Measurements from ENCODE around the gene MYO1B. TPM values are rescaled to one million over a fixed set of nuclear protein-coding genes. Genes with fewer than 3 reads are reported as not detected.

The MYO1B gene
- total and polyA plus RNA-seq, 2 experiments from 2014 or later, result 26.4 to 70.6 TPM

DNA sequence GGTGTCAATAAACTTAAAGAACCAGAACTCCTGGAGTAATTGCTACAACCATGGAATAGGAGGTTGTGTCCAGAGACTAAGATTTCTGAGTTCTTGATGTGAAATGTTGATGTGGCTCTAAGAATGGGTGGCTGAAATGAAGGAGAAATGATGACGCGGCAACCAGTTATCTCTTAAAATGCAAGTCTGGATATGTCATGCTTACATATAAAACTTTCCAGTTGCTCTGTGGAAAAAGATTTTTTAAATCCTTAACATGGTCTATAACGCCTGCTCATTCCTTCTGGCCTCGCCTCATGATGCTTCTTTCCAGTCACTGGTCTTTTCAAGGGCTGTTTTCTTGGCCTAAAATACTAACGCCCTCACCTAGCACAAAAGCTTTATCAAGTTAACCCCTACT, 23.5 kb upstream of the MYO1B start (continued):
- TF ChIP-seq, protein P1, sequence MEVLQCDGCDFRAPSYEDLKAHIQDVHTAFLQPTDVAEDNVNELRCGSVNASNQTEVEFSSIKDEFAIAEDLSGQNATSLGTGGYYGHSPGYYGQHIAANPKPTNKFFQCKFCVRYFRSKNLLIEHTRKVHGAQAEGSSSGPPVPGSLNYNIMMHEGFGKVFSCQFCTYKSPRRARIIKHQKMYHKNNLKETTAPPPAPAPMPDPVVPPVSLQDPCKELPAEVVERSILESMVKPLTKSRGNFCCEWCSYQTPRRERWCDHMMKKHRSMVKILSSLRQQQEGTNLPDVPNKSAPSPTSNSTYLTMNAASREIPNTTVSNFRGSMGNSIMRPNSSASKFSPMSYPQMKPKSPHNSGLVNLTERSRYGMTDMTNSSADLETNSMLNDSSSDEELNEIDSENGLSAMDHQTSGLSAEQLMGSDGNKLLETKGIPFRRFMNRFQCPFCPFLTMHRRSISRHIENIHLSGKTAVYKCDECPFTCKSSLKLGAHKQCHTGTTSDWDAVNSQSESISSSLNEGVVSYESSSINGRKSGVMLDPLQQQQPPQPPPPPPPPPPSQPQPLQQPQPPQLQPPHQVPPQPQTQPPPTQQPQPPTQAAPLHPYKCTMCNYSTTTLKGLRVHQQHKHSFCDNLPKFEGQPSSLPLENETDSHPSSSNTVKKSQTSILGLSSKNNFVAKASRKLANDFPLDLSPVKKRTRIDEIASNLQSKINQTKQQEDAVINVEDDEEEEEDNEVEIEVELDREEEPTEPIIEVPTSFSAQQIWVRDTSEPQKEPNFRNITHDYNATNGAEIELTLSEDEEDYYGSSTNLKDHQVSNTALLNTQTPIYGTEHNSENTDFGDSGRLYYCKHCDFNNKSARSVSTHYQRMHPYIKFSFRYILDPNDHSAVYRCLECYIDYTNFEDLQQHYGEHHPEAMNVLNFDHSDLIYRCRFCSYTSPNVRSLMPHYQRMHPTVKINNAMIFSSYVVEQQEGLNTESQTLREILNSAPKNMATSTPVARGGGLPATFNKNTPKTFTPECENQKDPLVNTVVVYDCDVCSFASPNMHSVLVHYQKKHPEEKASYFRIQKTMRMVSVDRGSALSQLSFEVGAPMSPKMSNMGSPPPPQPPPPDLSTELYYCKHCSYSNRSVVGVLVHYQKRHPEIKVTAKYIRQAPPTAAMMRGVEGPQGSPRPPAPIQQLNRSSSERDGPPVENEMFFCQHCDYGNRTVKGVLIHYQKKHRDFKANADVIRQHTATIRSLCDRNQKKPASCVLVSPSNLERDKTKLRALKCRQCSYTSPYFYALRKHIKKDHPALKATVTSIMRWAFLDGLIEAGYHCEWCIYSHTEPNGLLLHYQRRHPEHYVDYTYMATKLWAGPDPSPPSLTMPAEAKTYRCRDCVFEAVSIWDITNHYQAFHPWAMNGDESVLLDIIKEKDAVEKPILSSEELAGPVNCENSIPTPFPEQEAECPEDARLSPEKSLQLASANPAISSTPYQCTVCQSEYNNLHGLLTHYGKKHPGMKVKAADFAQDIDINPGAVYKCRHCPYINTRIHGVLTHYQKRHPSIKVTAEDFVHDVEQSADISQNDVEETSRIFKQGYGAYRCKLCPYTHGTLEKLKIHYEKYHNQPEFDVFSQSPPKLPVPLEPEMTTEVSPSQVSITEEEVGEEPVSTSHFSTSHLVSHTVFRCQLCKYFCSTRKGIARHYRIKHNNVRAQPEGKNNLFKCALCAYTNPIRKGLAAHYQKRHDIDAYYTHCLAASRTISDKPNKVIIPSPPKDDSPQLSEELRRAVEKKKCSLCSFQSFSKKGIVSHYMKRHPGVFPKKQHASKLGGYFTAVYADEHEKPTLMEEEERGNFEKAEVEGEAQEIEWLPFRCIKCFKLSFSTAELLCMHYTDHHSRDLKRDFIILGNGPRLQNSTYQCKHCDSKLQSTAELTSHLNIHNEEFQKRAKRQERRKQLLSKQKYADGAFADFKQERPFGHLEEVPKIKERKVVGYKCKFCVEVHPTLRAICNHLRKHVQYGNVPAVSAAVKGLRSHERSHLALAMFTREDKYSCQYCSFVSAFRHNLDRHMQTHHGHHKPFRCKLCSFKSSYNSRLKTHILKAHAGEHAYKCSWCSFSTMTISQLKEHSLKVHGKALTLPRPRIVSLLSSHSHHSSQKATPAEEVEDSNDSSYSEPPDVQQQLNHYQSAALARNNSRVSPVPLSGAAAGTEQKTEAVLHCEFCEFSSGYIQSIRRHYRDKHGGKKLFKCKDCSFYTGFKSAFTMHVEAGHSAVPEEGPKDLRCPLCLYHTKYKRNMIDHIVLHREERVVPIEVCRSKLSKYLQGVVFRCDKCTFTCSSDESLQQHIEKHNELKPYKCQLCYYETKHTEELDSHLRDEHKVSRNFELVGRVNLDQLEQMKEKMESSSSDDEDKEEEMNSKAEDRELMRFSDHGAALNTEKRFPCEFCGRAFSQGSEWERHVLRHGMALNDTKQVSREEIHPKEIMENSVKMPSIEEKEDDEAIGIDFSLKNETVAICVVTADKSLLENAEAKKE (CRISPR knock-in tag; IDR thresholded peaks at IDR 0.05), result no peak
- TF ChIP-seq STAT1 (IDR thresholded peaks at IDR 0.05; ENCODE audit: unreplicated experiment), result no peak

DNA sequence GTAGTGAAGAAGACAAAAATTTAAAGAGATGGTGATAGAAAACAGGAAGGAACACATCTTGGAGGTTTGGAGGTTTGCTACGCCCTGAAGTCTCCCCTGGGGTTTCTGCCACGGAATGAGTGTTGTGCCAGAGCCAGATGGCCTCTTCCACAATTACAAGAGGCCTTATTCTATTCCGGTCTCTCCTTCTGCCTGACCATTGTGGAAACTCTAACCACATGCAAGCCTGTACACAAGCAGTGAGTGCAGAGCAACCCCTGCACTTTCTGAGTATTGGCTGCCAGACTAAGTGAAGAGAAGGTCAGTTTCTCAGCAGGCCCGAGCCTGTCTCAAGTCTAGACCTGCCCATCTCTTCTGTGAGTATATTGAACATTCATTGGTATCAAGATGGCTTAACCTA, 22.7 kb upstream of the MYO1B start:
- H3F3A ChIP-seq (replicated peaks; ENCODE audit: low read depth), result no peaks in the 10 kb centered on the region
- no peak overlapping the region for H3K27ac ChIP-seq (ENCODE audit: low read depth)
- H3K4me1 ChIP-seq (ENCODE audit: insufficient read depth), result peaks cover 15% of the 10 kb centered on the region
- no peak overlapping the region for H3K4me3 Mint-ChIP-seq
- H4K20me1 ChIP-seq (replicated peaks; ENCODE audit: insufficient read depth), result no peaks in the 10 kb centered on the region
- no peak overlapping the region for H2AFZ ChIP-seq
- no peaks in the 10 kb centered on the region for H3K36me3 Mint-ChIP-seq (ENCODE audit: low read depth)
- no peak overlapping the region for H3K4me3 ChIP-seq
- DNase-seq (ENCODE audit: low spot score) (no peak), ATAC-seq (no peak)
- H3K4me1 Mint-ChIP-seq, result peaks cover 29% of the 10 kb centered on the region
- H3K4me2 ChIP-seq, result no peak overlapping the region
- no peaks in the 10 kb centered on the region for H3K79me2 ChIP-seq (replicated peaks; ENCODE audit: insufficient read depth)
- H3K9me3 Mint-ChIP-seq, result no peaks in the 10 kb centered on the region
- TF ChIP-seq, protein P2, sequence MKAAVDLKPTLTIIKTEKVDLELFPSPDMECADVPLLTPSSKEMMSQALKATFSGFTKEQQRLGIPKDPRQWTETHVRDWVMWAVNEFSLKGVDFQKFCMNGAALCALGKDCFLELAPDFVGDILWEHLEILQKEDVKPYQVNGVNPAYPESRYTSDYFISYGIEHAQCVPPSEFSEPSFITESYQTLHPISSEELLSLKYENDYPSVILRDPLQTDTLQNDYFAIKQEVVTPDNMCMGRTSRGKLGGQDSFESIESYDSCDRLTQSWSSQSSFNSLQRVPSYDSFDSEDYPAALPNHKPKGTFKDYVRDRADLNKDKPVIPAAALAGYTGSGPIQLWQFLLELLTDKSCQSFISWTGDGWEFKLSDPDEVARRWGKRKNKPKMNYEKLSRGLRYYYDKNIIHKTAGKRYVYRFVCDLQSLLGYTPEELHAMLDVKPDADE (IDR thresholded peaks at IDR 0.05), result no peak
- TF ChIP-seq EZH2phosphoT487 (IDR thresholded peaks at IDR 0.05; ENCODE audit: unreplicated experiment), result no peak
- no peak for TF ChIP-seq STAT1 (IDR thresholded peaks at IDR 0.05; ENCODE audit: unreplicated experiment)
- no peak for TF ChIP-seq ZNF114 (CRISPR knock-in tag; IDR thresholded peaks at IDR 0.05)
- TF ChIP-seq NANOG (IDR thresholded peaks at IDR 0.05; ENCODE audit: borderline replicate concordance), result no peak
- TF ChIP-seq JUNB (IDR thresholded peaks at IDR 0.05; ENCODE audit: unreplicated experiment), result no peak
- TF ChIP-seq, protein P3, sequence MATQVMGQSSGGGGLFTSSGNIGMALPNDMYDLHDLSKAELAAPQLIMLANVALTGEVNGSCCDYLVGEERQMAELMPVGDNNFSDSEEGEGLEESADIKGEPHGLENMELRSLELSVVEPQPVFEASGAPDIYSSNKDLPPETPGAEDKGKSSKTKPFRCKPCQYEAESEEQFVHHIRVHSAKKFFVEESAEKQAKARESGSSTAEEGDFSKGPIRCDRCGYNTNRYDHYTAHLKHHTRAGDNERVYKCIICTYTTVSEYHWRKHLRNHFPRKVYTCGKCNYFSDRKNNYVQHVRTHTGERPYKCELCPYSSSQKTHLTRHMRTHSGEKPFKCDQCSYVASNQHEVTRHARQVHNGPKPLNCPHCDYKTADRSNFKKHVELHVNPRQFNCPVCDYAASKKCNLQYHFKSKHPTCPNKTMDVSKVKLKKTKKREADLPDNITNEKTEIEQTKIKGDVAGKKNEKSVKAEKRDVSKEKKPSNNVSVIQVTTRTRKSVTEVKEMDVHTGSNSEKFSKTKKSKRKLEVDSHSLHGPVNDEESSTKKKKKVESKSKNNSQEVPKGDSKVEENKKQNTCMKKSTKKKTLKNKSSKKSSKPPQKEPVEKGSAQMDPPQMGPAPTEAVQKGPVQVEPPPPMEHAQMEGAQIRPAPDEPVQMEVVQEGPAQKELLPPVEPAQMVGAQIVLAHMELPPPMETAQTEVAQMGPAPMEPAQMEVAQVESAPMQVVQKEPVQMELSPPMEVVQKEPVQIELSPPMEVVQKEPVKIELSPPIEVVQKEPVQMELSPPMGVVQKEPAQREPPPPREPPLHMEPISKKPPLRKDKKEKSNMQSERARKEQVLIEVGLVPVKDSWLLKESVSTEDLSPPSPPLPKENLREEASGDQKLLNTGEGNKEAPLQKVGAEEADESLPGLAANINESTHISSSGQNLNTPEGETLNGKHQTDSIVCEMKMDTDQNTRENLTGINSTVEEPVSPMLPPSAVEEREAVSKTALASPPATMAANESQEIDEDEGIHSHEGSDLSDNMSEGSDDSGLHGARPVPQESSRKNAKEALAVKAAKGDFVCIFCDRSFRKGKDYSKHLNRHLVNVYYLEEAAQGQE (IDR thresholded peaks at IDR 0.05; ENCODE audit: unreplicated experiment), result no peak
- no peak overlapping the region for H3K27ac Mint-ChIP-seq
- H3K36me3 ChIP-seq (ENCODE audit: insufficient read depth), result no peaks in the 10 kb centered on the region
- no peaks in the 10 kb centered on the region for H3K9me2 ChIP-seq (ENCODE audit: insufficient read depth)
- H3K27me3 ChIP-seq (ENCODE audit: insufficient read depth), result no peaks in the 10 kb centered on the region
- H3K27me3 Mint-ChIP-seq (ENCODE audit: insufficient read depth, low read depth, poor library complexity), result no peaks in the 10 kb centered on the region
